ENCODE data around the gene RNF220.

DNA sequence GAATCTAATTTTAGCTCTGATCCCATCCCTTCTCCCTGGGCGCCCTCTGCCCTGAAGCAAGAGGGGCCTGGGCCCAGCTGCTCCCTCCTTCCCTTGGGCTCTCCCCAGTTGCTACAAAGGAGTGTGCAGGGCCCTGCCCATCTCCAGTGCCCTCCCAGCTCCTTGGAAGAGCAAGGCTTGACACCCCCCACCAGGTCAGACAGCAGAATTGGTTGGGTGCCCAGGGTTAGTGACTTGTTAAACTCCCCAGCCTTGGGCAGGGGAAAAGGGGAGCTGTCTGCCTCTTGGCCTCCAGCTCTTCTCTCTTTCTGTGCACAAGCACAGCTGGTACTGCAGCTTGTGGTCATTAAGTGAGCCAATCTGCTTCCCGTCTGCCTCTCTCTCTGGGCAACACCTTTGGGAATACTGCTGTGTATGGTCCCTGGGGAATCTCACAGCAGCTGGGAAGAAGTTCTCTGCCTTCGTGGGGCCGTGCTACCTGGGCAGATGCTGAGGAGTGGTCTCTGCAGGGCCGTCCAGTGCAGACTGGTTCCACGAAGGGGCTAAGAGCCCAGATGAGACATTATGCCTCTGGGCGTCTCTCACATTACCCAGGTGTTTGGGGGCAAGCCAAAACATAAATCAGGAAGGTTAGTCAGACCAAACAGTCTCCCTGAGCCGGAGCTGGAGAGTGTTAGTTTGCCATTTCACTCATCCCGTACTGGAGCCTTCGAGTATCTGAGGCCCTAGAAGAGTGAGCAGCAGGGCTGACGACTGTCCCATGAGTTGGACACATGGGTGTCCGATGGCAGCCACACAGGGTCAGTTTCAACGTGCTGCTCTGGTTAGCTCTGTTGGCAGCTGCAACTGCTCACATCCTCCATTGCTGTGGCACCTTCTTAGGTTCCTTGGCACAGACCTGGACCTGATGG, 231.9 kb downstream of the RNF220 start:
- TF ChIP-seq ZFP3 (CRISPR knock-in tag; IDR thresholded peaks at IDR 0.05) (no peak), PATZ1 (CRISPR knock-in tag; IDR thresholded peaks at IDR 0.05; ENCODE audit: borderline replicate concordance) (no peak), ISL1 (CRISPR knock-in tag; IDR thresholded peaks at IDR 0.05) (no peak), ZNF8 (CRISPR knock-in tag; IDR thresholded peaks at IDR 0.05) (no peak), GLIS3 (CRISPR knock-in tag; IDR thresholded peaks at IDR 0.05) (no peak), CSRNP3 (CRISPR knock-in tag; IDR thresholded peaks at IDR 0.05) (no peak), TCF4 (CRISPR knock-in tag; IDR thresholded peaks at IDR 0.05; ENCODE audit: borderline replicate concordance) (no peak), ZFP30 (CRISPR knock-in tag; IDR thresholded peaks at IDR 0.05) (no peak), POU6F1 (CRISPR knock-in tag; IDR thresholded peaks at IDR 0.05; ENCODE audit: borderline replicate concordance, low read depth) (no peak), CREB5 (CRISPR knock-in tag; IDR thresholded peaks at IDR 0.05; ENCODE audit: low read depth) (no peak)

All from SK-N-SH treated with all-trans-retinoic acid at 6 μM for 48 hours (cell line).